ENCODE data around the gene ACR. TPM values are rescaled to one million over a fixed set of nuclear protein-coding genes. Genes with fewer than 3 reads are reported as not detected.

The ACR gene
- polyA plus RNA-seq, 3 donors from 2014 or later = not detected

DNA sequence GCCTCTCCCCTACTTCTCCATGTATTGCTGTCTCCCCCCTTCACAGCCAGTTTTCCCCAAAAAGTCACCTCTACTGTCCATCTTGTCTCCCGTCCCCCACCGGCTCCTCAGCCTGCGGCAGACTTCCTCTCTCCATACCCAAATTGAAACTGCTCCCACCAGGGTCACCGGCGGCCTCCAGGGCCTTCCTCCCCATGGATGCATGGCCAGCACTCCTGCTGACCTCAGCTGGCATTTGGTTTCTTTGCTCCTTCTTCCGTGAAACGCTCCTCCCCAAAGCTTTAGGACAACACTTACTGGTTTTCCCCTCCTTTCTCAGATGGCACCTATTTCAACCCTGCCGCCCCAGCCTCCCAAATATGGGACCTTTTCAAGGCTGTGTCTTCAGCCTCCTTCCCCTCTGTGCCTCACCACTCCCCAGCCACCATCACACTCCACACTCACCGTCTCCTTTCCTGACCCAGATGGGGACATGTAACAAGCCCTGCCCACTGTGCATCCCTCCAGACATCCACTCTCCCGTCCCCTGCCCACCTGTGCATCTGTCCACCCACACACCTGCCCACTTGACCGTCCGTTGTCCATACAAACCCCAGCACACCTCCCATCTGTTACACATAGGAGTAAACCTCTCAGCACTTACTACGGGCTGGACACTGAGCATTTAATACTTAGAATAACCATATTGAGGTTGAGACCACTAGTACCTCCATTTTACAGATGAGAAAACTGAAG is 21.5 kb upstream of the ACR start:
- H3K9me3 Mint-ChIP-seq = no peaks in the 10 kb centered on the region
- no peak for DNase-seq

DNA sequence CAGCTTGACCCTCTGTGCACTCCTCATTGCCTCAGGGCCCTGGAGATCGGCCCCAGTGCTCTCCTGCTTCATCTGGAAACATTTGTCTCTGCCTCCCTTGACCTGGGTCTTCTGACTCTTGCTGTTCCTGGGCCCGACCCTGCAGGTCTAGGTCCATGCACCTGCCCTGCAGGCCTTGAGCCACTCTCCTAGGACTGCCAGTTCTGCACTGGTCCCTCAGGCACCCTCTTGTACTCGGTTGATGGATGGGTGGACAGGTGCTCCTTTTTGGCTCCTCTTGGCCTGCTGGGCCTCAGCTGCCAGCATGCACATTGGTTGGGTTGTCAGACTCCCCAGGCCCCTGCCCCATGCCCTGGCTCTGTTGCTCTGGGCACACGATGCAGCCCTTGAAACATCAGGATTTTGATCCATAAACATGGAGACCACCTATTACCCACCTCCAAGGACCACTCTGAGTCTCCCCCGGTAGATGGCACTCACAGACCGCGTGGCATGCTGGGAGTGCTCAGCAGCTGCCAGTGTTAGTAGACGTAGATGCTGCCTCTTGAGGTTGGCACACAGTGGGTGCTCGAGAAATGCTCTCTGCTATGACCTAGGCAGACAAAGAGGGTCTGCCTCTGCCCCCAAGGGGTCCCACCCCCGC is 20.2 kb upstream of the ACR start:
- Mint-ChIP-seq H3K4me3 (no peak overlapping the region), H3K4me1 (peaks cover 0 to 2% of the 10 kb centered on the region in 2 donors), H3K36me3 (no peaks in the 10 kb centered on the region), H3K9me3 (peaks cover 0 to 2% (median 0%) of the 10 kb centered on the region in 6 donors), H3K27ac (no peak overlapping the region), H3K27me3 (ENCODE audit: low read depth in 3 of 3) (peaks cover 2 to 8% (median 3%) of the 10 kb centered on the region in 3 donors)
- no peak for DNase-seq

More for the DNA sequence above, 21.5 kb upstream of the ACR start:
- peaks cover 2 to 8% (median 3%) of the 10 kb centered on the region in 3 donors for H3K27me3 Mint-ChIP-seq (ENCODE audit: low read depth in 3 of 3)
- H3K36me3 Mint-ChIP-seq = no peaks in the 10 kb centered on the region
- H3K4me1 Mint-ChIP-seq = no peaks in the 10 kb centered on the region
- no peak overlapping the region for H3K4me3 Mint-ChIP-seq
- no peak overlapping the region for H3K27ac Mint-ChIP-seq

DNA sequence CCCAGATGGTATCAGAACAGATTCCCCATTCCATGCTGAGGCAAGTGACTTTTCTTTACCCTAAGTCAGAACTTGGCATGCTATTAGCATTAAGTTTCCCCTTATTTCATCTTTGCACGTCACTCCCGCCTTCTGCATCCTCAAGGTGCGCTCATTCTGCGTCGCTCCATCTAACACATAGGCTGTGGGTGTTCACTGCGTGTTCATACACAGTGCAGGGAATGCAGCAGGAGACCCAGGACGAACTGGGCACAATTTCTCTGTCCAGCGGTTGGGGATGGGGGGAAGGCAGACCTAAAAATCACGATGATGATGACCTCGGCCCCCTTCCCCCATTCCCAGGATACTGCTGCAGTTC is 19.7 kb upstream of the ACR start:
- Mint-ChIP-seq H3K27me3 (ENCODE audit: low read depth in 3 of 3) (peaks cover 2 to 8% (median 3%) of the 10 kb centered on the region in 3 donors), H3K9me3 (peaks cover 0 to 2% (median 0%) of the 10 kb centered on the region in 6 donors), H3K36me3 (no peaks in the 10 kb centered on the region), H3K27ac (peak overlapping the region in 1 of 6 donors; percentile 11), H3K4me1 (peaks cover 0 to 3% of the 10 kb centered on the region in 2 donors), H3K4me3 (no peak overlapping the region)
- no peak for DNase-seq

DNA sequence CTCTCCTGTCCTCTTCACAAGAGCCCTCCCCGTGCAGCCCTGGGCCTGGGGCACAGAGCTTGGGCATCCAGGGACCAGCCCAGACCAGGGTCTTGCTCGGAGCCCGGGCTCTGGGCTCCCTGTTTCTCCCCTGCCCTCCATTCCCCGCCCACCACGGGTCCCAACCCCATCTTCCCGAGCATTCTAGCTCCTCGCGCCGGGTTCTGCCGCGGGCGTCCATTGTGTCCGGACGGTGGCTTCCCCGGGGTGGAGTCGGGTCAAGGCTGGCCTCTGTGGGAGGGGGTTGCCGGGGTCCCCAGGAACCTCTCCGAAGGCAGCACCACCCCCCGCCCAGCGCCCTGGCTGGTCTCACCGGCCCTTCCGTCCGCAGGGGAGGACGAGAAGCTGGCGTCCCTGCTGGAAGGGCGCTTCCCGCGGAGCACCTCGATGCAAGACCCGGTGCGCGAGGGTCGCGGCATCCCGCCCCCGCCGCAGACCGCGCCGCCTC is 18.1 kb upstream of the ACR start:
- DNase-seq = no peak
- Mint-ChIP-seq H3K27ac (no peak overlapping the region), H3K4me1 (peaks cover 0 to 3% of the 10 kb centered on the region in 2 donors), H3K27me3 (ENCODE audit: low read depth in 3 of 3) (peaks cover 0 to 6% (median 3%) of the 10 kb centered on the region in 3 donors), H3K36me3 (no peaks in the 10 kb centered on the region), H3K9me3 (peaks cover 0 to 2% (median 0%) of the 10 kb centered on the region in 6 donors), H3K4me3 (no peak overlapping the region)

DNA sequence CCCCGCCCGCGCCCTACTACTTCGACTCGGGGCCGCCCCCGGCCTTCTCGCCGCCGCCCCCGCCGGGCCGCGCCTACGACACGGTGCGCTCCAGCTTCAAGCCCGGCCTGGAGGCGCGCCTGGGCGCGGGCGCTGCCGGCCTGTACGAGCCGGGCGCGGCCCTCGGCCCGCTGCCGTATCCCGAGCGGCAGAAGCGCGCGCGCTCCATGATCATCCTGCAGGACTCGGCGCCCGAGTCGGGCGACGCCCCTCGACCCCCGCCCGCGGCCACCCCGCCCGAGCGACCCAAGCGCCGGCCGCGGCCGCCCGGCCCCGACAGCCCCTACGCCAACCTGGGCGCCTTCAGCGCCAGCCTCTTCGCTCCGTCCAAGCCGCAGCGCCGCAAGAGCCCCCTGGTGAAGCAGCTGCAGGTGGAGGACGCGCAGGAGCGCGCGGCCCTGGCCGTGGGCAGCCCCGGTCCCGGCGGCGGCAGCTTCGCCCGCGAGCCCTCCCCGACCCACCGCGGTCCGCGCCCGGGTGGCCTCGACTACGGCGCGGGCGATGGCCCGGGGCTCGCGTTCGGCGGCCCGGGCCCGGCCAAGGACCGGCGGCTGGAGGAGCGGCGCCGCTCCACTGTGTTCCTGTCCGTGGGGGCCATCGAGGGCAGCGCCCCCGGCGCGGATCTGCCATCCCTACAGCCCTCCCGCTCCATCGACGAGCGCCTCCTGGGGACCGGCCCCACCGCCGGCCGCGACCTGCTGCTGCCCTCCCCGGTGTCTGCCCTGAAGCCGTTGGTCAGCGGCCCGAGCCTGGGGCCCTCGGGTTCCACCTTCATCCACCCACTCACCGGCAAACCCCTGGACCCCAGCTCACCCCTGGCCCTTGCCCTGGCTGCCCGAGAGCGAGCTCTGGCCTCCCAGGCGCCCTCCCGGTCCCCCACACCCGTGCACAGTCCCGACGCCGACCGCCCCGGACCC is 17.4 kb upstream of the ACR start:
- H3K27me3 Mint-ChIP-seq (ENCODE audit: low read depth in 3 of 3) = peaks cover 0 to 8% (median 3%) of the 10 kb centered on the region in 3 donors

DNA sequence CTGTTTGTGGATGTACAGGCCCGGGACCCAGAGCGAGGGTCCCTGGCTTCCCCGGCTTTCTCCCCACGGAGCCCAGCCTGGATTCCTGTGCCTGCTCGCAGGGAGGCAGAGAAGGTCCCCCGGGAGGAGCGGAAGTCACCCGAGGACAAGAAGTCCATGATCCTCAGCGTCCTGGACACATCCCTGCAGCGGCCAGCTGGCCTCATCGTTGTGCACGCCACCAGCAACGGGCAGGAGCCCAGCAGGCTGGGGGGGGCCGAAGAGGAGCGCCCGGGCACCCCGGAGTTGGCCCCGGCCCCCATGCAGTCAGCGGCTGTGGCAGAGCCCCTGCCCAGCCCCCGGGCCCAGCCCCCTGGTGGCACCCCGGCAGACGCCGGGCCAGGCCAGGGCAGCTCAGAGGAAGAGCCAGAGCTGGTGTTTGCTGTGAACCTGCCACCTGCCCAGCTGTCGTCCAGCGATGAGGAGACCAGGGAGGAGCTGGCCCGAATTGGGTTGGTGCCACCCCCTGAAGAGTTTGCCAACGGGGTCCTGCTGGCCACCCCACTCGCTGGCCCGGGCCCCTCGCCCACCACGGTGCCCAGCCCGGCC is 16.7 kb upstream of the ACR start:
- H3K27ac Mint-ChIP-seq = no peak overlapping the region
- peaks cover 0 to 2% (median 0%) of the 10 kb centered on the region in 6 donors for H3K9me3 Mint-ChIP-seq
- no peaks in the 10 kb centered on the region for H3K36me3 Mint-ChIP-seq
- H3K4me1 Mint-ChIP-seq = peaks cover 0 to 3% of the 10 kb centered on the region in 2 donors
- no peak for DNase-seq
- H3K27me3 Mint-ChIP-seq (ENCODE audit: low read depth in 3 of 3) = peaks cover 0 to 8% (median under 1%) of the 10 kb centered on the region in 3 donors
- no peak overlapping the region for H3K4me3 Mint-ChIP-seq

More for the DNA sequence above, 17.4 kb upstream of the ACR start:
- Mint-ChIP-seq H3K27ac (no peak overlapping the region), H3K9me3 (peaks cover 0 to 2% (median 0%) of the 10 kb centered on the region in 6 donors), H3K36me3 (no peaks in the 10 kb centered on the region), H3K4me1 (peaks cover 0 to 3% of the 10 kb centered on the region in 2 donors), H3K4me3 (no peak overlapping the region)
- DNase-seq = no peak

DNA sequence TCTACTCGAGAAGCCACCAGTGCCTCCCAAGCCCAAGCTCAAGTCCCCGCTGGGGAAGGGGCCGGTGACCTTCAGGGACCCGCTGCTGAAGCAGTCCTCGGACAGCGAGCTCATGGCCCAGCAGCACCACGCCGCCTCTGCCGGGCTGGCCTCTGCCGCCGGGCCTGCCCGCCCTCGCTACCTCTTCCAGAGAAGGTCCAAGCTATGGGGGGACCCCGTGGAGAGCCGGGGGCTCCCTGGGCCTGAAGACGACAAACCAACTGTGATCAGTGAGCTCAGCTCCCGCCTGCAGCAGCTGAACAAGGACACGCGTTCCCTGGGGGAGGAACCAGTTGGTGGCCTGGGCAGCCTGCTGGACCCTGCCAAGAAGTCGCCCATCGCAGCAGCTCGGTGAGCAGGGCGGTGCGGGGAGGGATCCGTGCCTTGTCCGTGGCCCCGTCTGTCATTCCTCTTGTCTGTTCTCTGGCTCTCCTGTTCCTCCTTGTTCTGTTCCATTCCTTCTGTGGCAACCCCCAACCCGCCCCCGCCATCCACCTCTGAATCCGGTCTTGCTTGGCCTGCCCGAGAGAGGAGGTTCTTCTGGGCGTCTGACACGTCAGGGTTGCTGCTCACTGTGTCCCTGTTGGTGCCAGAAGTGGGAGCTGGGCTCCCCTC is 15.8 kb upstream of the ACR start:
- Mint-ChIP-seq H3K9me3 (peaks cover 0 to 2% (median 0%) of the 10 kb centered on the region in 6 donors), H3K27ac (no peak overlapping the region), H3K4me1 (peaks cover 0 to 3% of the 10 kb centered on the region in 2 donors), H3K4me3 (no peak overlapping the region), H3K36me3 (no peaks in the 10 kb centered on the region), H3K27me3 (ENCODE audit: low read depth in 3 of 3) (peaks cover 0 to 4% (median 0%) of the 10 kb centered on the region in 3 donors)
- no peak for DNase-seq

DNA sequence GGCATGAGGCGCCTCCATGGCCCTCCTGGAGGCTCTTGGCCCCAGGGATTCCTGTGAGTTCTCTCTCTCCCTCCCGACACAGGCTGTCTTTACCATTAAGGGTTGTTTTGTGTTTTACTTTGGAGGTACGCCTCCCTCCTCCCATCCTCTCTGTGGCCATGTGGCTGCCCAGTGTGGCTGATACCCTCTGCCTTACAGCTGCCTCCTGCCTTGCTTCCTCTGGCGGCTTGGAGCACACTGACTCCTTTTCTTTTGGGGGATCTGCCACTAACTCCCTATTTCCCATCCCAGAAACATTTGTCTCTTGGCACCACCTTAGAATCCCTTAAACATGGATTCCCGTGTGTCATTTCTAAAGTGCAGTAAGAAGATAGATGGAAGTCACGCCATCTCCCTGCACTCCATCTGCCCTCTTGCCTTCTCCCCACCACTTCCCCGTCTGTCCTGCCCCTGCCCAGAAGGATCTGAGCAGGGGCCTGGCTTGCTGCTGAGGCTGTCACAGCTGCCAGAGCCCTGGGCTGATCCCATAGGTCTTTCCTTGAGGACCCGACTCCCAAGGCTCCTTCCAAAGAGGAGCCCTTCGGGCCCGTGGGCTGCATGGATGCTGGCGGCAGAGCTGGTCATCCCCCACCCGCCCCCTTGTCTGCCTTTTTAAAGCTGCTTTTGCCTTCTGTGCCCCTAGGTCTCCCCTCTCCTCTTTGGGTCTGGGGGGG is 15.1 kb upstream of the ACR start:
- no peak for DNase-seq
- H3K27ac Mint-ChIP-seq = no peak overlapping the region
- H3K36me3 Mint-ChIP-seq = no peaks in the 10 kb centered on the region
- H3K4me1 Mint-ChIP-seq = peaks cover 0 to 3% of the 10 kb centered on the region in 2 donors
- peaks cover 0 to 2% (median 0%) of the 10 kb centered on the region in 6 donors for H3K9me3 Mint-ChIP-seq
- peaks cover 0 to 4% (median 0%) of the 10 kb centered on the region in 3 donors for H3K27me3 Mint-ChIP-seq (ENCODE audit: low read depth in 3 of 3)
- no peak overlapping the region for H3K4me3 Mint-ChIP-seq

DNA sequence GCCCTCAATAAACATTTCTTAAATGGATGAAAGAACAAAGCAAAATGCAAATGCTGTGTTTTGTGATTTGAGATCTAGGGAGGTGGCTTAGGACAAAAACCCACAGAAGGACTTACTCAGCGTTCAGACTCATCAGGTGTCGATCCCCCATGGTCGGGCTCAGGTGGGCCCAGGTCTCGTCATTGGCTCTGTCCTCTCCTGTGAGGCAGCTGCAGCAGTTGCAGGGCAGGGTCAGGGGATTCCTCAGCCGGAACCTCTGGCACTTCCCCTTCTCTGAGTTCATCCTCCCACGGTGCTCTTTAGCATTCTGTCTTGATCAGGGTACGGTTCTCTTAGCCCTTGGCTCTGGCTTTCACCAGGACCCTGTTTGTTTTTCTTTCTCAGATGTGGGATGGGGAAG is 14.0 kb upstream of the ACR start:
- Mint-ChIP-seq H3K27ac (no peak overlapping the region), H3K4me3 (no peak overlapping the region), H3K9me3 (peaks cover 0 to 2% (median 0%) of the 10 kb centered on the region in 6 donors), H3K36me3 (no peaks in the 10 kb centered on the region), H3K4me1 (peaks cover 0 to 3% of the 10 kb centered on the region in 2 donors), H3K27me3 (ENCODE audit: low read depth in 3 of 3) (peaks cover 0 to 4% (median 0%) of the 10 kb centered on the region in 3 donors)
- DNase-seq = no peak

DNA sequence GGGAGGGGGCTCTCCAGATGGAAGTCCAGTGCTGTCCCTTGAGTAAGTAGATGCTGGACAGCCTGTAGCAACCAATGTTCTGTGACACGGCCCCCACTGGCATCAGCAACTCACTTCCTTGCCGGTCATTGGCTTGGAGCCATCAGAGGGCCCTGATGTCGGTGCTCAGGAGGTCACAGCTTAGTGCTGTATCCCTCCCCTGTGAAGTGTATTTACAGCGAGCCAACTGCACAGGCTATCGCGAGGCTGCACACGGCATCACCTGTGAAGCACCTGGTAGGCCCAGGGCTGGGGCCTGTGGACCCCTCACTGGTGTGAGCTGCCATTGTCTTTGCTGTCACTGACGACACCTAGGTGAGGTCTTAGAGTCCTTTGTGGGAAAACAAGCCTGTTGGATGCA is 13.4 kb upstream of the ACR start:
- peaks cover 0 to 2% (median 0%) of the 10 kb centered on the region in 3 donors for H3K27me3 Mint-ChIP-seq (ENCODE audit: low read depth in 3 of 3)

DNA sequence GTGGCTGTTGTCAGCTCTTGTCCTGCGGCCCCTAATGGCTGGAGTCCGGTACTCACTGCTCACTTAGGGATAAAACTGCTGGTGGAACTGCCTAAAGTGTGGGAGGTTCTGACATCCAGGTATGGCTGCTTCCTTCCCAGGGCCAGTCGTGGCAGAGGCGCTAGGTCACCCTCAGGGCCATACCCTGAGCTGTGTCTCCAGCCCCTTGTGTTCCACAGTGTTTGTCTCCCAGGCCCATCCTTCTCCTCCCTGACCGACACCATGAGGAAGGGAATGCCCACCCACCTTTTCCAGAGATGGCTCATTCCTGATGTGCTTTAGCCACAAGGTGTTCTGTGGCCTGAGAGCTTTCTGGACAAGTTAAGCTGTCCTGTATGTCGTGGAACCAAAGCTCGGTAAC is 12.4 kb upstream of the ACR start:
- peaks cover 0 to 3% of the 10 kb centered on the region in 2 donors for H3K4me1 Mint-ChIP-seq
- H3K4me3 Mint-ChIP-seq = no peak overlapping the region
- peaks cover 0 to 2% (median 0%) of the 10 kb centered on the region in 3 donors for H3K27me3 Mint-ChIP-seq (ENCODE audit: low read depth in 3 of 3)
- H3K9me3 Mint-ChIP-seq = peaks cover 0 to 2% (median 0%) of the 10 kb centered on the region in 6 donors
- no peak for DNase-seq
- no peaks in the 10 kb centered on the region for H3K36me3 Mint-ChIP-seq
- H3K27ac Mint-ChIP-seq = no peak overlapping the region

More for the DNA sequence above, 13.4 kb upstream of the ACR start:
- H3K36me3 Mint-ChIP-seq = no peaks in the 10 kb centered on the region
- H3K4me3 Mint-ChIP-seq = no peak overlapping the region
- no peak overlapping the region for H3K27ac Mint-ChIP-seq
- H3K9me3 Mint-ChIP-seq = peaks cover 0 to 2% (median 0%) of the 10 kb centered on the region in 6 donors
- peaks cover 0 to 3% of the 10 kb centered on the region in 2 donors for H3K4me1 Mint-ChIP-seq
- DNase-seq = no peak

DNA sequence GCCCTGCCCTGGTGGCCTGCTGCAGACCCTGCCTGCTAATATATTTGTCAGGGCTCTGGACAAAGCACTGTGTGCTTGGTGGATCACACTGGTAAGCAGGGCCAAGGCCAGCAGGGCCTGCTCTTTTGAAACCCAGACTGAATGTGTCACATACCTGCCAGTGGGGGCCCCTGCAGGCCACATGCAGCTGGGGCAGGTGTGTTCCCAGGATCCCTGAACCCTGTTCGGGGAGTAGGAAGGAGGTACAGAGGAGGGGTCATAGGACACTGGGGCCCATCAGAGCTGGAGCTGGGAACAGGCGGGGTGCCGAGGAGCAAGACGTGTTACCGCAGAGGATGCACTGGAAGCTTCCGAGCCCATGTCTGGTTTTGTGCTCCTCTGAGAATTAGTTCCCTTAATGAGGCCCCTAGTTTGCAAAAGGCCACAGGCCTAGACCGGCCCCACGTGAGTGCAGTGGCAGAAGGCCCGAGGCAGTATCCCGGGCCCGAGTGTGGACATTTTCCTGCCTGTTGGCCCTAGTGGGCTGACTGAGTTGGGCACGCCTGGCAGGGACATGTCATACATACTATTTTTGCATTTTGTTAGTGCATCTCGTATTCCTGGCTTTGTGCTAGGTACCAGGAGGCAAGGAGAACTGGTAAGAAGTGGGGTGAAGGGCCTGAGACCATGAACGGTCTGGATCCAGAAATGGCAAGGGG is 11.2 kb upstream of the ACR start:
- no peaks in the 10 kb centered on the region for H3K36me3 Mint-ChIP-seq
- peaks cover 0 to 2% (median 0%) of the 10 kb centered on the region in 3 donors for H3K27me3 Mint-ChIP-seq (ENCODE audit: low read depth in 3 of 3)
- DNase-seq = no peak
- H3K27ac Mint-ChIP-seq = no peak overlapping the region
- peaks cover 0 to 3% of the 10 kb centered on the region in 2 donors for H3K4me1 Mint-ChIP-seq
- no peak overlapping the region for H3K4me3 Mint-ChIP-seq
- H3K9me3 Mint-ChIP-seq = peaks cover 0 to 2% (median 0%) of the 10 kb centered on the region in 6 donors
